HepG2 (cell line): Measurements from ENCODE around the gene S100P. TPM values are rescaled to one million over a fixed set of nuclear protein-coding genes. Genes with fewer than 3 reads are reported as not detected.

Experiments used
- ADNP ChIP-seq: sonication (generic); formaldehyde crosslinking; IDR thresholded peaks from 2 replicates; pipeline ENCODE4 v1.4.0; 2020; ENCODE audit warnings: missing genetic modification reagents
- CENPX ChIP-seq: sonication (generic); formaldehyde crosslinking; IDR thresholded peaks from 2 replicates; pipeline ENCODE4 v1.9.0; 2021; ENCODE audit warnings: mild to moderate bottlenecking, missing genetic modification reagents, moderate library complexity
- FOXC1 ChIP-seq: sonication (generic); formaldehyde crosslinking; IDR thresholded peaks from 2 replicates; pipeline ENCODE4 v1.8.0; 2022; ENCODE audit warnings: mild to moderate bottlenecking, missing genetic modification reagents, borderline replicate concordance
- HOMEZ ChIP-seq: IDR thresholded peaks from 2 replicates; pipeline ENCODE4 v1.6.1; 2016; ENCODE audit warnings: low read depth
- HOXA7 ChIP-seq: sonication (generic); formaldehyde crosslinking; IDR thresholded peaks from 2 replicates; pipeline ENCODE4 v1.8.1; 2022; ENCODE audit warnings: mild to moderate bottlenecking, missing genetic modification reagents, moderate library complexity
- KAT8 ChIP-seq: IDR thresholded peaks from 2 replicates; pipeline ENCODE4 v1.6.1; 2016; ENCODE audit warnings: missing genetic modification reagents, missing compliant biosample characterization
- KDM3A ChIP-seq: IDR thresholded peaks from 2 replicates; pipeline ENCODE4 v1.6.1; 2018; ENCODE audit warnings: low read depth, missing compliant biosample characterization
- KLF16 ChIP-seq, 2 experiments: sonication (generic) in 1 of 2; formaldehyde crosslinking in 1 of 2; IDR thresholded peaks; 2 replicates each; pipeline versions ENCODE4 v1.6.1 to v1.8.0; 2016 to 2023; ENCODE audit warnings: missing genetic modification reagents in 2 of 2, missing compliant biosample characterization in 1 of 2
- MYNN ChIP-seq: sonication (generic); formaldehyde crosslinking; IDR thresholded peaks from 2 replicates; pipeline ENCODE4 v1.4.0; 2020; ENCODE audit warnings: mild to moderate bottlenecking, low read depth, missing genetic modification reagents
- NBN ChIP-seq: fragments of 450-650 bp; conservative IDR thresholded peaks from 2 replicates; pipeline ENCODE4 v1.6.1; 2017
- NFIC ChIP-seq: IDR thresholded peaks from 2 replicates; pipeline ENCODE4 v1.6.1; 2012; ENCODE audit warnings: mild to moderate bottlenecking, low read length, inconsistent platforms
- PAX8 ChIP-seq: sonication (generic); formaldehyde crosslinking; IDR thresholded peaks from 2 replicates; pipeline ENCODE4 v1.8.0; 2022; ENCODE audit warnings: mild to moderate bottlenecking, missing genetic modification reagents, borderline replicate concordance
- SOX6 ChIP-seq, 2 experiments: fragments of 450-650 bp in 1 of 2; sonication (generic) in 1 of 2; formaldehyde crosslinking in 1 of 2; IDR thresholded peaks; 2 replicates each; pipeline versions ENCODE4 v1.4.0 to v1.6.1; 2017 to 2020; ENCODE audit warnings: antibody characterized with exemption in 1 of 2, mild to moderate bottlenecking in 1 of 2, missing genetic modification reagents in 1 of 2
- SP5 ChIP-seq: IDR thresholded peaks from 2 replicates; pipeline ENCODE4 v1.6.1; 2016; ENCODE audit warnings: low read depth, borderline replicate concordance
- SRSF1 ChIP-seq: fragments of 200-400 bp; formaldehyde crosslinking; optimal IDR thresholded peaks from 2 replicates; pipeline ENCODE3; 2017; ENCODE audit warnings: mild to moderate bottlenecking, low read depth, low read length, moderate library complexity
- TBL1XR1 ChIP-seq: fragments of 150-350 bp; IDR thresholded peaks from 2 replicates; pipeline ENCODE4 v1.6.1; 2014; ENCODE audit warnings: borderline replicate concordance, low read length; ENCODE audit not compliant: partially characterized antibody
- USF2 ChIP-seq, 2 experiments: sonication (generic) in 1 of 2; formaldehyde crosslinking in 1 of 2; IDR thresholded peaks; 2 replicates each; pipeline versions ENCODE4 v1.5.1 to v1.6.1; 2011 to 2020; ENCODE audit warnings: borderline replicate concordance in 1 of 2, low read depth in 1 of 2, low read length in 1 of 2, mild to moderate bottlenecking in 1 of 2, missing genetic modification reagents in 1 of 2, moderate library complexity in 1 of 2
- ZNF207 ChIP-seq: fragments of 450-650 bp; IDR thresholded peaks from 2 replicates; pipeline ENCODE4 v1.6.1; 2016; ENCODE audit warnings: antibody characterized with exemption, borderline replicate concordance
- ZNF354B ChIP-seq: sonication (generic); formaldehyde crosslinking; IDR thresholded peaks from 2 replicates; pipeline ENCODE4 v1.8.0; 2022; ENCODE audit warnings: mild to moderate bottlenecking, missing genetic modification reagents
- ZNF496 ChIP-seq: sonication (generic); formaldehyde crosslinking; IDR thresholded peaks from 2 replicates; pipeline ENCODE4 v1.8.1; 2023; ENCODE audit warnings: mild to moderate bottlenecking, moderate library complexity, missing genetic modification reagents; ENCODE audit not compliant: insufficient replicate concordance
- ZNF605 ChIP-seq: sonication (generic); formaldehyde crosslinking; IDR thresholded peaks from 2 replicates; pipeline ENCODE4 v1.8.0; 2022; ENCODE audit warnings: mild to moderate bottlenecking, missing genetic modification reagents
- ZNF784 ChIP-seq: sonication (generic); formaldehyde crosslinking; IDR thresholded peaks from 2 replicates; pipeline ENCODE4 v1.5.1; 2020; ENCODE audit warnings: missing genetic modification reagents, mild to moderate bottlenecking, borderline replicate concordance
- ZNF790 ChIP-seq: sonication (generic); formaldehyde crosslinking; IDR thresholded peaks from 2 replicates; pipeline ENCODE4 v1.8.0; 2022; ENCODE audit warnings: missing genetic modification reagents, mild to moderate bottlenecking, borderline replicate concordance
- ZNF83 ChIP-seq: sonication (generic); formaldehyde crosslinking; IDR thresholded peaks from 2 replicates; pipeline ENCODE4 v1.4.0; 2020; ENCODE audit warnings: missing genetic modification reagents, mild to moderate bottlenecking, borderline replicate concordance
- ZSCAN30 ChIP-seq: sonication (generic); formaldehyde crosslinking; IDR thresholded peaks from 2 replicates; pipeline ENCODE4 v1.5.0; 2020; ENCODE audit warnings: mild to moderate bottlenecking, missing genetic modification reagents
- polyA plus RNA-seq, 8 experiments: library from polyadenylated mRNA; depleted of rRNA in 3 of 8; stranded (reverse) in 7 of 8; unstranded in 1 of 8; fragments of >200 nt; fragmentation: Illumina TruSeq in 4 of 8; extraction: Trizol in 4 of 8; gene quantifications; 2 replicates each; pipeline versions ENCODE4 v1.2.1 to v1.2.3, GENCODE V29; 2011 to 2016; ENCODE audit warnings: low read depth in 4 of 8, missing spikeins in 1 of 8, mixed read lengths in 1 of 8; ENCODE audit not compliant: insufficient read depth in 1 of 8
- total RNA-seq, 5 experiments: library from RNA; depleted of rRNA; stranded (reverse); fragments of >200 nt; fragmentation: Illumina TruSeq; extraction: Trizol; gene quantifications; 2 replicates each; pipeline ENCODE4 v1.2.3, GENCODE V29; 2016; ENCODE audit warnings: low read depth in 1 of 5

The S100P gene
- total and polyA plus RNA-seq, 2 of the 13 experiments (the other 11 are each of a cell fraction or from before 2014, with no cell fraction given): 278 to 1,649 TPM

GRCh38 chr4:6695660-6696610, 2.3 kb downstream of the S100P start (continued):
- TF ChIP-seq SP5 (CRISPR knock-in tag) (peak; percentile 86), KLF16 (CRISPR knock-in tag; IDR thresholded peaks at IDR 0.05) (peak in 1 of 2 experiments; percentile 86; a peak in 2 of 4 replicates), ZNF784 (CRISPR knock-in tag) (peak; percentile 62; the same call in 1 of the 2 replicates), NBN (no peak), ZNF354B (CRISPR knock-in tag) (no peak), PAX8 (no peak), ADNP (CRISPR knock-in tag) (peak; percentile 85), HOMEZ (CRISPR knock-in tag) (peak; percentile 79; the same call in 1 of the 2 replicates), TBL1XR1 (no peak), USF2 (IDR thresholded peaks at IDR 0.05; ENCODE audit: low read depth, low read length) (no peak), USF2 (CRISPR knock-in tag; IDR thresholded peaks at IDR 0.05; ENCODE audit: borderline replicate concordance) (no peak; the same call in 1 of the 2 replicates), SRSF1 (no peak), MYNN (CRISPR knock-in tag) (no peak), CENPX (no peak), KAT8 (CRISPR knock-in tag) (peak; percentile 96), HOXA7 (CRISPR knock-in tag) (no peak), FOXC1 (peak; percentile 79), KDM3A (peak; percentile 94), NFIC (no peak), ZNF496 (no peak), ZNF83 (CRISPR knock-in tag) (no peak), SOX6 (IDR thresholded peaks at IDR 0.05) (no peak), SOX6 (CRISPR knock-in tag; IDR thresholded peaks at IDR 0.05) (peak; percentile 97), ZNF605 (CRISPR knock-in tag) (peak; percentile 73; the same call in 1 of the 2 replicates), ZNF790 (CRISPR knock-in tag) (no peak), ZSCAN30 (CRISPR knock-in tag) (no peak), ZNF207 (no peak)
